Activated T-cell treated with anti-CD3 and anti-CD28 coated beads, Interleukin-2, amount 50 U/mL, for 1 hour (primary cell): ENCODE measurements around the gene KRT75.

Experiments
- DNase-seq: peaks from one replicate; pipeline ENCODE4 v3.0.0-alpha.2; 2020

KRT75 gene

DNA sequence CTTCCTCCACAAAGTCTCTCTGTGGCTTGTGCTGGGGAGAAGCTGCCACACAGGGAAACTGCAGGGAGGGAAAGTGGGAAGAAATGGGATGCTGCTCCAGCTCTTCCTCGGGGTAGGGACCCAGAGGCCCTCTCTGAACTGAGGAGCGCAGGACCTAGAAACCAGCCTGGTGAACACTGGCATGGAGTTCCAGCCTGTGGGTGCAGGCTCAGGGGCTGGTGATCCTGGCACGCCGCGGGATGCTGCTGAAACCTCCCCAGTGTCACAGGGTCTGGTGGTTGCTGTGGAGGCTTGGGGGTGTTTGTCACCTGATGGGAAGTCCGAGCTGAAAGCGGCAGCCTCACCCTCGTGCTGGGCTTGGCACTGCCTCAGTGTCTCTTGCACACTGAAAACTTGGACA lies 5.2 kb upstream of the KRT75 start:
- no peak for DNase-seq

DNA sequence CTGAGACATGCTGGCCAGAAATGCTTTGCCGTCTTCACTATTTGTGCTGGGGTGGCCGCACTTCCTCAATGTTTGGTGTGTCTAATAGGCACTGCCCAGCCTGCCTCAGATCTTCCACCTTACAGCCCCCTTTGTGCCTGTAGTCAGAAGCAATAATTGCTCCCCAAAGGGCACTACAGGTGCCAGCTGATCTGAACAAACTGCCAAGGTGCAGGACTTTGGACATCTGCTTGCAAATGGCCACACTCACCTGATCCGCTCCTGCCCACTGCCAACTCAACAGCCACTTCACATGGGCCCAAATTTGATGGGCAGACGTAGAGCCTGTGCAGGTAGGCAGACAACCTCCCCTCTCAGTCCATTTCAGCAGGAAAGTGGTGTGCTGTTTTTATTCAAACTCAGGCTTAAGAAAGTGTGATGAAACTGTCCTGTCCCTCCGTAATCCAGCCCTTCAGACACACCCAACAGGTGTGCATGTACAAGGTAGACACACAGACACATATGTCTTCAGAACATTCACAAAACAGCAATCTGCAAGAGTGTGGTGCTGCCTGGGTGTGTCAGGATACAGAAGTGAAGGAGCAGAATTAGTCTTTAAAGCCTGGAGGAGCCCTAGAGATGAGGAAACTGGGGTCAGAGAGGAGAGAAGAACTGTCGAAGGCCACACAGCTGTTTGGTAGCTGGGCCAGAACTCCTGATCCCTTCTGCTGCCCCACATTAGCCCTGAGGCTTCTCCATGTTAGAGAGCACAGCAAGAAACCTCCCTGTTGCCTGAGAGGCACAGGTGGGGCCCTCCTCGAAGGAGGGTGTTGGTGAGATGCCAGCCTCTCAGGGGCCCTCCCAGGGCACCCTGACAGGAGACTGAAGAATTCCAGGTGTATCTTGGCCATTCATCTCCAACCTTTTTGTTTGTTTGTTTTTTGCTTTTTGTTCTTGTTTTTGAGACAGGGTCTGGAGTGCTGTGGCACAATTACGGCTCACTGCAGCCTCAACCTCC lies 4.4 kb upstream of the KRT75 start:
- DNase-seq: no peak

GRCh38 chr12:52437508-52437907 lies 3.3 kb upstream of the KRT75 start:
- no peak for DNase-seq

DNA sequence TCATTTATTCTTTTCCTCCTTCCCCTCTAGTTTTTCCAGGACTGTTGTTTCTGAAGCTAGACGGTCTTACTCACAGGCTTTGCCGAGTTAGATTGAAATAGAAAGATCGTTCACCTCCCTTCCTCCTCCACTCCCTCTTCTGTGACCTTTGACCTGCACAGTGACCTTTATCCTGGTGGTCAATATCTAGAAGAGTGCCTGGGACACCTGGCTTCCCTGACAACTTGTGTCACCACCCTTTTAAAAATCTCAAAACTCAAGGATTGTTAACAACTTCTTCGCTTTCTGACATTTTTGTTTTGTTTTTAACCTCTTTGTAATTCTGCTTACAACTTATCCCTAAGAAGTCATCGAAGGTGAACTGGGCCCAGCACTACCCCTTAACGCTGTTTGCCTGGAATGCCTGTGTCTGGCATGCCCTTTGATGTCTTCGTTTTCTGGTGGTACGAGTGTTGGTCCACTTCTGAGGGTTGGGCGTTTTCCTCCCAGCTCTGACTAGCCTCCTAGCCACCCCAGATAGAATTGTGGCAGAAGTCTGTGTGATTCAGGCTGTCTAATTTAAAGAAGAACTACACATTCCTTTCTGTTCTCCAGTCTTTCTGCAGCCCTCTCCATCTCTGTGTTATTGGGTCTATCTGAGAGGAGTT lies 2.8 kb upstream of the KRT75 start:
- DNase-seq: no peak

DNA sequence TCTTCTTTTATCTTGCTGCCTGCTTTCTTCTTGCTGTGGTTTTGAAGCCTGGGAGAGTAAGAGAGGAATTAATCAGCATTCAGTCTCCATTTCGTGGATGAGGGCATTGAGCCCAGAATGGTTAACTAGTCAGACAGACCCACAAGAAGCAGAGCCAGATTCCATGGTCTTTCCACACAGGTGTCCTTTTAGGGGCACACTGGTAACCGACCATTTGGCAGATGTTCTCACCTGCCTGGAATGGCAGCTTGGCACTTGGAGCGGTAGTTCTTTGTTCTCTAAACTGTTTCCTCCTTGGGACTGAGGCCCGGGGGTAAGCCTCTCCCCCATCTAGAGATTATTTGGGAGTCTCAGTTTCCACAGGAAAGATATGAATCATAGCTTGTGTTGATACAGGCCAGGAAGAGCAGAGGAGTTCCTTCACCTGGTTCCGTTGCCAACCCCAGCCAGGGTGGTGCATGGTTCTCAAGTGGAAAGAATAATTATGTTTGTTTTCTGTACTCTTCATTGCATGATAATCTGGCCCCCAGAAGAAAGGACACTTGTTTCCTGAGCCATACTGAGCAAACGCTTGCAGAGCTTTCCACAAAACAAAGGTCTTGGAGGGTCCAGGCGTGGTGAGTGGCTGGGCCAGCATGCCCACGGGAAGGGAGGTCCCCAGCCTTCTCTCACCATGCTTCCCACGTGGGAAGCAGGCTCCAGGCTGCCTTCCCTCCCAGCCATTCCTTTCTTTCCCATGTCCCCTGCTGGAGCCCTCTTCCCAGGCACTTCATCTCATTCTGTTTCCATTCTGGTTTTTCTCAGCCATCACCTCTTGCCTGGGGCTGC lies 2.0 kb upstream of the KRT75 start:
- DNase-seq: no peak

GRCh38 chr12:52435659-52435999 lies 1.5 kb upstream of the KRT75 start:
- DNase-seq: no peak

GRCh38 chr12:52434760-52435530 lies 774 bp upstream of the KRT75 start:
- no peak for DNase-seq

GRCh38 chr12:52433501-52434080 lies 580 bp downstream of the KRT75 start:
- no peak for DNase-seq

GRCh38 chr12:52432559-52433207 lies 1.5 kb downstream of the KRT75 start:
- DNase-seq: no peak

DNA sequence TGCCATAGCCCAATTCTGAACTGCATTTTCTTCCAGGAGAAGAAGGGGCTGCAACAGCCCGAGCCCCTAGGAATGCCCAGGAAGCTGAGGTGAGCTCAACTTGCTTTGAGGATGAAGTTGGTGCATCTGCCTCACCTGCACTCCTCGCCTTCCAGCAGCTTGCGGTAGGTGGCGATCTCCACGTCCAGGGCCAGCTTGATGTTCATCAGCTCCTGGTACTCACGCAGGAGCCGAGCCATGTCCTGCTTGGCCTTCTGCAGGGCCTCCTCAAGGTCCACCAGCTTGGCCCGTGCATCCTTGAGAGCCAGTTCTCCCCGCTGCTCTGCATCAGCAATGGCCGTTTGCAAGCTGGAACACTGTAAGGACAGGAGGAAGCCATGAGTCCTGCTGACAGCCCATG lies 6.0 kb downstream of the KRT75 start:
- DNase-seq: no peak

- no peak for DNase-seq
These were observed 7.1 kb downstream of the KRT75 start for GRCh38 chr12:52427083-52427482.

- DNase-seq: no peak
These were observed 8.1 kb downstream of the KRT75 start for GRCh38 chr12:52426034-52426433.

- no peak for DNase-seq
These were observed 8.7 kb downstream of the KRT75 start for GRCh38 chr12:52425466-52425865.

- no peak for DNase-seq
These were observed 10.3 kb downstream of the KRT75 start for GRCh38 chr12:52423661-52424500.

DNA sequence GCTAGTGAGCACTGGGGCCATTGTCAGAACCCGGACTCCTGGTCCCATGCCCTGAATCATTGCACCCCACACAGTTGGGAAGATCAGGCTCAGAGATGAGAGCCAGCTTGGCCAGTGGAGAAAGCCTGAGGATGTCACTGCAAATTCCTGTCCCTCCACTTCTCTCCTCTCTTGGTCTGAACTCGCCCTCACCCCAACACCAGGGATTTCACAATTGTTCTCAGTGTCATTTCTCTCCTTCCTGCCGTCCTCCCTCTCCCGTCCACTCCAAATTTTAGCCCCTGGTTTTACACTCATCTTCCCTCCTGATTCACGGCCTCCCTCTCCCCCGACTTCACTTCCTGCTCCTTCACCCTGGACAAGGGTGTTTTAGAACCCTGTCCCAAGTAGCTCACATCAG lies 11.1 kb downstream of the KRT75 start:
- DNase-seq: no peak

DNA sequence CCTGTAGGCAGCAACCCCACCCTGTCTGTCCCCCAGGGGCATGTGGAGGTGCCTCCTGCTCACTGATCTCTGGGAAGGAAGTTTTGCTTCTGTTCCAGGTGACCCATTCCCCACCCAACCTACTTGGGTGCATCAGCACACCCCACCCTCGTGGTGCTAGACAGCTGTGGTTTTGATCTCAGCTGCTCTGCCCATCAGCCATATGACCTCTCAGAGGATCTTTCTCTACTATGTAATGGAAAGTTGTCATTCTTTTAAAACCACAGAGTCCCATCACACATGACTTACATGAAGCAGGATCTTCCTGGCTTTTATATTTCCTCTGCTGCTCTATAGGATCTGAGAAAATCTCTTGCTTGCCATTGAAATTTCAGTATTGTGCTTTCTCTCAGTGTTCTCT lies 14.5 kb downstream of the KRT75 start:
- no peak for DNase-seq

- no peak for DNase-seq
These were observed 15.5 kb downstream of the KRT75 start for GRCh38 chr12:52418576-52419110.

- no peak for DNase-seq
These were observed 16.4 kb downstream of the KRT75 start for GRCh38 chr12:52417740-52418139.

DNA sequence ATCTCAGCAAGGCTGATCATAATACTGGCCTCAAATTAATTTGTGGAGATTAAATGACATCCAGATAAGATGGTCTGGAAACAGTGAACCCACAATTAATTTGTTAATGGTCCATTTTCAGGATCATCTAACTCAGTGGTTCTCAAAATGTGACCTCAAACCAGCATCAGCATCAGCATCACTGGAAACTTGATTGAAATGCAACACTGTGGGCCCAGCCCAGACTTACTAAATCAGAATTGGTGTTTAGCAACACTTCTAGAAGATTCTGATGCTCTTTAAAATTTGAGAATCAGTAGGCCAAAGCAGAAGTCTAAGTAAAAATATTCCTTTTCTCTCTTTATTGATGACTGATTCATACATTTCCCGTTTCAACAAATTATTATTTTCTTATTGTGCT lies 17.4 kb downstream of the KRT75 start:
- DNase-seq: no peak
